Kidney (tissue), 14 donors: ENCODE results near the gene MARCKS. TPM values are rescaled to one million over a fixed set of nuclear protein-coding genes. Genes with fewer than 3 reads are reported as not detected.

ENCODE experiments used
- DNase-seq, 5 donors: peaks; one replicate each; pipeline ENCODE4 v3.0.0-alpha.2; 2013 to 2020
- FAIRE-seq: peaks from 2 replicates; lab custom pipeline; 2012; peaks lifted over from hg19 to GRCh38; lab: Jason Lieb, UNC
- H3K27ac ChIP-seq, 2 donors: one replicate each; pipeline ENCODE4 v1.7.0; 2013; ENCODE audit warnings: low read depth in 2 of 2, low read length in 2 of 2, inconsistent platforms in 1 of 2
- H3K27me3 ChIP-seq: one replicate; pipeline ENCODE4 v1.7.1; 2013; ENCODE audit warnings: low read length, inconsistent platforms; ENCODE audit not compliant: control insufficient read depth, insufficient read depth
- H3K36me3 ChIP-seq, 3 donors: one replicate each; pipeline versions ENCODE4 v1.7.0 to v1.7.1; 2013; ENCODE audit warnings: low read length in 3 of 3, control low read depth in 1 of 3, inconsistent platforms in 1 of 3; ENCODE audit not compliant: insufficient read depth in 3 of 3, control insufficient read depth in 2 of 3
- H3K4me1 ChIP-seq, 3 donors: one replicate each; pipeline versions ENCODE4 v1.7.0 to v1.7.1; 2013; ENCODE audit warnings: low read length in 3 of 3, inconsistent platforms in 1 of 3, low read depth in 1 of 3; ENCODE audit not compliant: control insufficient read depth in 2 of 3, insufficient read depth in 2 of 3
- H3K4me3 ChIP-seq, 3 donors: one replicate each; pipeline versions ENCODE4 v1.7.0 to v1.8.1; 2013; ENCODE audit warnings: low read length in 3 of 3, control low read depth in 1 of 3, inconsistent platforms in 1 of 3
- H3K9ac ChIP-seq, 3 donors: one replicate each; pipeline versions ENCODE4 v1.7.0 to v1.7.1; 2013; ENCODE audit warnings: low read length in 3 of 3, control low read depth in 1 of 3, inconsistent platforms in 1 of 3
- H3K9me3 ChIP-seq, 3 donors: one replicate each; pipeline versions ENCODE4 v1.7.0 to v1.7.1; 2013; ENCODE audit warnings: low read length in 3 of 3, control low read depth in 1 of 3, inconsistent platforms in 1 of 3; ENCODE audit not compliant: control insufficient read depth in 2 of 3, insufficient read depth in 1 of 3
- CTCF ChIP-seq: IDR thresholded peaks from 3 replicates; pipeline ENCODE4 v1.5.1; 2012; ENCODE audit warnings: mild to moderate bottlenecking, moderate library complexity, borderline replicate concordance; ENCODE audit not compliant: insufficient read depth; ENCODE audit errors: extremely low read depth
- intact Hi-C: fragments of 100-400 bp; cut with DNase I; formaldehyde crosslinking; loops from one replicate; pipeline ENCODE4 v1.11.1; 2022
- polyA plus RNA-seq: library from polyadenylated mRNA; stranded (reverse); fragments of 350-450 nt; fragmentation: Illumina TruSeq; extraction: RNeasy Lipid Tissue Mini Kit (QIAGEN cat#74804); gene quantifications from one replicate; pipeline ENCODE4 v1.2.3, GENCODE V29; 2014; ENCODE audit warnings: low read depth, low replicate concordance; ENCODE audit not compliant: insufficient read depth
- total RNA-seq: library from RNA; stranded (reverse); fragmentation: NEBNext Ultra II Directional; extraction: Animal tissue kit (Norgen Biotek cat#: 25700); gene quantifications from one replicate; pipeline ENCODE4 v1.2.1, GENCODE V29; 2021
- donor health status: control.
- donor health status: control.
- donor health status: control.
- donor health status: control.
- donor health status: control.
- donor health status: DM: yes; HTN: yes; CAD: no.
- donor health status: Normal renal cell carcinoma (clear cell type).

MARCKS gene
- total and polyA plus RNA-seq, 2 donors from 2014 or later: 14.0 to 61.9 TPM

GRCh38 chr6:113825781-113826180 is 31.4 kb upstream of the MARCKS start:
- Histone ChIP-seq H3K9me3 (no peaks in the 10 kb centered on the region), H3K27me3 (no peaks in the 10 kb centered on the region), H3K27ac (no peak overlapping the region), H3K4me1 (peaks cover 0 to 5% (median 0%) of the 10 kb centered on the region in 3 donors), H3K4me3 (no peak overlapping the region), H3K36me3 (no peaks in the 10 kb centered on the region), H3K9ac (no peak overlapping the region)
- no peak for TF ChIP-seq CTCF
- intact Hi-C loops: no loop called here
- peak in 1 of 5 donors; percentile 81 for DNase-seq
- no peak for FAIRE-seq

GRCh38 chr6:113828984-113829695 is 28.0 kb upstream of the MARCKS start:
- Histone ChIP-seq H3K9me3 (no peaks in the 10 kb centered on the region), H3K4me1 (peaks cover 0 to 5% (median 0%) of the 10 kb centered on the region in 3 donors), H3K27me3 (no peaks in the 10 kb centered on the region), H3K36me3 (no peaks in the 10 kb centered on the region), H3K4me3 (no peak overlapping the region), H3K27ac (no peak overlapping the region), H3K9ac (no peak overlapping the region)
- intact Hi-C loops: no loop called here
- no peak for FAIRE-seq
- no peak for DNase-seq
- TF ChIP-seq CTCF: no peak

- no peaks in the 10 kb centered on the region for H3K9me3 ChIP-seq
- DNase-seq (no peak), FAIRE-seq (no peak)
- peaks cover 0 to 5% (median 0%) of the 10 kb centered on the region in 3 donors for H3K4me1 ChIP-seq
- H3K27ac ChIP-seq: no peak overlapping the region
- no peaks in the 10 kb centered on the region for H3K27me3 ChIP-seq
- H3K36me3 ChIP-seq: no peaks in the 10 kb centered on the region
- no peak overlapping the region for H3K4me3 ChIP-seq
- intact Hi-C loops: no loop called here
- TF ChIP-seq CTCF: no peak
- H3K9ac ChIP-seq: no peak overlapping the region
These were observed 27.5 kb upstream of the MARCKS start for GRCh38 chr6:113829696-113830045.

- Histone ChIP-seq H3K27me3 (no peaks in the 10 kb centered on the region), H3K9me3 (no peaks in the 10 kb centered on the region), H3K36me3 (no peaks in the 10 kb centered on the region), H3K9ac (no peak overlapping the region), H3K4me3 (no peak overlapping the region), H3K4me1 (peaks cover 0 to 5% (median 0%) of the 10 kb centered on the region in 3 donors), H3K27ac (no peak overlapping the region)
- TF ChIP-seq CTCF: no peak
- intact Hi-C loops: no loop called here
- no peak for FAIRE-seq
- no peak for DNase-seq
These were observed 27.0 kb upstream of the MARCKS start for GRCh38 chr6:113830140-113830539.
